HG03575 (cell line): ENCODE results near the gene P2RX6.
"Not testable (repeated sequence)": the region's sequence is repeated elsewhere in the genome, so short reads cannot be mapped to it uniquely, and the experiment has no call there.

ENCODE experiments used
- ATAC-seq: cut with Tn5 transposase; IDR thresholded peaks from one replicate; pipeline ENCODE4 v1.9.1; 2021; ENCODE audit not compliant: unreplicated experiment, insufficient number of reproducible peaks, low FRiP score; ENCODE audit errors: extremely low read depth

Gene P2RX6

GRCh38 chr22:21009208-21009607 is 5.8 kb upstream of the P2RX6 start:
- ATAC-seq = not testable (repeated sequence)

- ATAC-seq = no peak
Observed at GRCh38 chr22:21009638-21010425, 5.1 kb upstream of the P2RX6 start.

GRCh38 chr22:21010426-21011113 is 4.4 kb upstream of the P2RX6 start:
- ATAC-seq = no peak

DNA sequence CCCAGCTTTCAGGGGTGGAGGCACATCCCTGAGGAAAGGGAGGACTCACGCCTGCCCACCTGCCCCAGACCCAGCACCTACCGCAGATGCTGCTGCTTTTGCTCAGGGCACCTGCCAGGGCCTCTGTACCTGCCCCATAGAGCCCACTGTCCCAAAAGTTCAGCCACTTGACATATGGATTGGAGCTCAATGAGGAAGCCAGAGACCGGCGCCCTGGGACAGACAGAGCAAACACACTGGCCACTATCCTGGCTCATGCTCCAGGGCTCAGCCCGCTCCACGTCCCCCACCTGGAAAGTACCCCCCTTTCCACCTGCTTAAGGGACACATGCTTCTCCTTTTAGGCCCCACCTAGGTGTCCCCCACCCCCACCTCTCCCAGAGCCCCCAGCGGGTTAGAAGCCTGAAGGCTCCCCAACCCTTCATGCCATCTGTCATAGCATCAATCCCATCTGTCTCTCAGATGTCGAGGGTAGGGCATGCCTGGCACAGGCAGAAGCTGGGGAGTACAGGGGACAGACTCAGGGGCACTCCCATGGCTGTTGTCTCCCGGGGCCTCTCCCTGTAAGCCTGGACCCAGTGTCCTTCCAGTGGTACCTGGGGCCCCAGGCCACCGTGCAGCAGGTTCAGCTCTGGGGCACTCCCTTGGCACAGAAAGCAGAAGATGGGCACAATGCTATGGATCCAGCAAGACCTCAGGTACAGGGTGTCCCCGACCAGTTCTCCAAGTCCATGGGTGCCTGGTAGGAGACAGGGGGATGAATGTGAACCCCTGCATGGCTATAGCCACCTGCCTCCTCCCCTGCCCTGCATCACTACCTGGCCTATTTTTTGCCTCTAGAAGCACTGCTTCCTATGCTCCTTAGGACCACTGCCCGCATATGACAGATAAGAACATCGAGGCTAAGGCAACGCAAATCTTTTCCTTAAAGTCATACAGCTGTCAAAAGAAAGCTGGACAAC is 2.2 kb upstream of the P2RX6 start:
- ATAC-seq = no peak

- ATAC-seq = no peak
Observed at GRCh38 chr22:21013657-21014201, 1.2 kb upstream of the P2RX6 start.

- no peak for ATAC-seq
Observed at GRCh38 chr22:21014202-21014725, 701 bp upstream of the P2RX6 start.

GRCh38 chr22:21015466-21016006 is 571 bp downstream of the P2RX6 start:
- ATAC-seq = no peak

DNA sequence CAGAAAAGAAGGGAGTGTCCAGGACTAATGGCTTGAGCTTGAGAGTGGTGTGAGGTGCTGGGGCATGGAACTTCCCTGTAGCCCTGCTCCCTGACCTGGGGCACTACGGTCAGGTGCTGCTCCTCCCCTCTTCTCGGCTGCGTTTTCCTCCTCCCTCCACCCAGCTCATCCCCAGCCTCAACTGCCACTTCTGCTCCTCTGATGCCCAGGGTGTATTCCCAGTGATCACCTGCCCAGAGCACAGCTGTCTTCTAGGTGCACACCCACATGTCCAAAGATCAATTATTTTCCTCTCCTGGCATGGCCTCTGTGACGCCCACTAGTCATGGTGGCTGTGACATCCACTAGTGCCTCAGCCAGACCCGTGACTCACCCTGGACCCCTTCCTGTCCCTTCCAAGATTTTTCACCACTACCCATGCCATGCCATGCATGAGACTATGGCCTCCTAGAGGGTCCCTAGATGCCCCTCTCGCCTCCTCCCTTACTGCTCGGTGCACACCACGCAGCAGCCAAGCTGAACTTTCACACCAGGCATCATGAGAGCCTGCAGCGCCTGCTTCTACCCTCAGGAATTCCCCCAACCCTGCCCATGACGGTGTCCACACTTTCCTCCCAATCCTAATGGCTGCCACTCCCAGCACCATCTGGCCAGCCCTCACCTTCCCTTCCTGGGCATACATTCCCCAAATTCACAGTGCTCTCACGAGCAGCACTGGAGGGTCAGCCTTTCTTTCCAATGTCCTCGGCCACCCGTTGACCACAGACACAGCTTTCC is 1.9 kb downstream of the P2RX6 start:
- no peak for ATAC-seq

- no peak for ATAC-seq
Observed at GRCh38 chr22:21018314-21018713, 3.3 kb downstream of the P2RX6 start.

DNA sequence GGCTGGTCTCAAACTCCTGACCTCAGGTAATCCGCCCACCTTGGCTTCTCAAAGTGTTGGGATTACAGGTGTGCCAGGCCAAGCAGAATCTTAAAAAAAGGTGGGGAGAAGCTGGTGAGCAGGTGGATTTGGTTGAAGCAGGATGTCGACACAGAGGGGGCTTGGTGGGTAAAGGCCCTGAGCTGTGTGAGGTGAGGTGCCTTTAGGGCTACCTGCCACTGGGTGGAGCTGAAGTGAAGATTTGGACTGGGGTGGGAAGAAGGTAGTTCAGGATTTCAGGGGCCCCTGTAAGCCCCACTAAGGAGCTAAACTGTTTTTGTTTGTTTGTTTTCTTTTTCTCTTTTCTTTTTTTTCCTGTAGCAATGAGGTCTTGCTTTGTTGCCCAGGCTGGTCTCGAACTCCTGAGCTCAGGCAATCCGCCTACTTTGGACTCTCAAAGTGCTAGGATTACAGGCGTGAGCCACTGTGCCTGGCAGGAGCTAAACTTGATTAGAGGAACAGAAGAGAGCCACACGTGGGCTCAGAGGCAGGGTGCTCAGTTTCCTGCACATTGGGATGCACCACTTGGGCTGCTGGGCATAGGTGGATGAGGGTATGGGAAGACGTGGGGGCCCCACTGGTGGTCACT is 6.0 kb downstream of the P2RX6 start:
- ATAC-seq = no peak

DNA sequence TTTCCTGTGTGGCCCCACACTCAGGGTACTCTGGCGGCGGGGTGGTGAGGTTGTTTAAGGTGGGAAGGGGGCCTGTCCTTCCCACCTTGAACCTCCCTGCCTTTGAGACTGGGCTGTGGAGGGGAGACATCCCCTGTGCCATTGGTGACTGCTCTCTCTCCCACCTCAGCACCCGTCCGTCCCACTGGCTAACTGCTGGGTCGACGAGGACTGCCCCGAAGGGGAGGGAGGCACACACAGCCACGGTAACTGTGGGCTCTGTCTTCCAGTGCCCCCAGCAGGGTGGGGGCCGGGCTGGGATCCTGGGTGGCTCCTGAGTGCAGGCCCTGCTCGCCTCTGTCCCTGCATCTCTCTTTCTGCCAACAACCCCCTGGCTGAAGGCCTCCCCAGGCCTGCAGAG is 7.5 kb downstream of the P2RX6 start:
- no peak for ATAC-seq

DNA sequence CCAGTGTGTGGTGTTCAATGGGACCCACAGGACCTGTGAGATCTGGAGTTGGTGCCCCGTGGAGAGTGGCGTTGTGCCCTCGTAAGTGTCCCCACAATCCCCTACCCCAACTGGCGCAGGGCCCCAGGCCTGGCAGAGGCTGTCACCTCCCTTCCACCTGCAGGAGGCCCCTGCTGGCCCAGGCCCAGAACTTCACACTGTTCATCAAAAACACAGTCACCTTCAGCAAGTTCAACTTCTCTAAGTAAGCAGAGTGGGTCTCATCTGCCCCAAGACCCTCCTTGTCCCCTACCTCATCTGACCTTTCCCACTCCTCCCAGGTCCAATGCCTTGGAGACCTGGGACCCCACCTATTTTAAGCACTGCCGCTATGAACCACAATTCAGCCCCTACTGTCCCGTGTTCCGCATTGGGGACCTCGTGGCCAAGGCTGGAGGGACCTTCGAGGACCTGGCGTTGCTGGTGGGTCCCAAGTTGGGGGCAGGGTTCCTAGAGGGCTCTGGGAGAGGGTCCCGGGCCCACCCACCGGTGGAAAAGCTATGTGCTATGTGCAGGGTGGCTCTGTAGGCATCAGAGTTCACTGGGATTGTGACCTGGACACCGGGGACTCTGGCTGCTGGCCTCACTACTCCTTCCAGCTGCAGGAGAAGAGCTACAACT is 8.1 kb downstream of the P2RX6 start:
- ATAC-seq = no peak

GRCh38 chr22:21025266-21025665 is 10.3 kb downstream of the P2RX6 start:
- ATAC-seq = no peak

- ATAC-seq = no peak
Observed at GRCh38 chr22:21025763-21026755, 11.1 kb downstream of the P2RX6 start.

DNA sequence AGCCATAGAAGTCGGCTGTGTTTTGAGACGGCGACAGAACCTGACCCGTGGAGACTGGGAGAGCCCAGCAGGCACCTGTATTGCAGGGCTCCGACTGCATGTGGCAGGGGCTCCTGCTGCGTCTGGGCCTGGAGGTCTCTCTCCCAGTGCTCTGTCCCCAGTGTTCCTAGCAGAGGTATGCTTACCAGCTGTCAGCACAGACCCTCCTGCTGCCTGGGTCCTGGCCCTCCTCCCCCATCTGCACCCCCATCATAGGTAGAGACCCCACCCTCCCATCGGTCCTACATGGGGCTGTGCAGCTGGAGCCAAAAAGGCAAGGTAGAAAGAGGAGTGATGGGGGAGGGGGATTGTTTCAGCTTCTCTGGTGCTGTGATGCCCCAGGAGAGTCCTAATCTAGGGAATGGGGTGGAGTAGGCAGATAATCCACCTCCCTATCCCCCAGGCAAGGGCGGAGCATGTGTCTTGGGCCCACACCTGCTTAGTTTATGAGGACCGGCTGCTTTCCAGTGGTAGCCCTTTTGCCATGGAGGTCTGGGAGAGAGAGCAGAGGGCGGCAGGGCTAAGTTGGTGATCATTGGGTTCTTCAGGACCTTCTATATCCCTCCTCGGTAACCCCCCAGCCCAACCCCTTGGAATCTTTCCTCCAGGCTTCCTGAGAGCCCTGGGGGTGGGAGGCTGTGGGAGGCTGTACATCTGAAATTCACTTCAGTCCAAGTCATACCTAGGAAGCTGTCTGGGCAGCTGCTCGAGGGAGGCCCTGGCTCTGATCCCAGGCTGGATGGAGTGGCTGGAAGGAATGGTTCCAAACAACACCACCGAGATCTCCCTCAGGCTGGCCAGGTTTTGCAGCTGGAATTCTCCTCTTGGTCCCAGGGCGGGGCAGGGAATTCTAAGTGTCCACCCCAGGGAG is 12.1 kb downstream of the P2RX6 start:
- no peak for ATAC-seq
